Measurements from ENCODE around the gene ZNF791. TPM values are rescaled to one million over a fixed set of nuclear protein-coding genes. Genes with fewer than 3 reads are reported as not detected.

ZNF791 gene
- total and polyA plus RNA-seq, 2 of the 13 experiments (the other 11 are each of a cell fraction or from before 2014, with no cell fraction given) = 12.8 to 17.4 TPM

DNA sequence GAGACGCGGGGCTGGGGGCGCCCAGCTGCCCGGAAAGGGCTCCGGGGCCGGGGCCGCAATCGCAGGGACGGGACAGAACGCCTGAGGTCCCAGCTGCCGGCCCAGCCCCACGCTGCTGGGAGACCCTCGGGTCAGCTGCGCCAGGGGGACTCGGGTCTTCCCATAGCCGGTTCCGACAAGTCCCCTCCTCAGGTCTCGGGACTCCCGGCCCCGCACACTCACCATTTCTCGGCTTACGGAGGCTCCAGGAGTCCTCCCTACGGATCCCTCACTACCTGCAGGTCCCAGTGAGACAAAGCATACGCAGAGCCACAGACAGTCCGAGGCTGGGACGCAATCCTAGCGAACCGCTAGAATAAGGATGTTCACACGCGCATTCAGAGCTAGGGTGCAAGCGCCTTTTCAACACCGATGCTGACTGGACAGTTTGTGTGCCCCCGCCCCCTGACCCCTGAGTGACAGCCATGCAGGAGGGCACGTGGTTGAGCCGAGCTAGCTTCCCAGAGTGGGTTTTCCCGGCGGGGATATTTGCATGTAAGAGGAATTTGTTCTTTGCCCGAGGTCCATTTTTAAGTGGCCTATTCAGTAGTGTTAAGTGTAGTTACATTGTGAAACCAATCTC, 13.7 kb upstream of the ZNF791 start (continued):
- TF ChIP-seq, protein P1, sequence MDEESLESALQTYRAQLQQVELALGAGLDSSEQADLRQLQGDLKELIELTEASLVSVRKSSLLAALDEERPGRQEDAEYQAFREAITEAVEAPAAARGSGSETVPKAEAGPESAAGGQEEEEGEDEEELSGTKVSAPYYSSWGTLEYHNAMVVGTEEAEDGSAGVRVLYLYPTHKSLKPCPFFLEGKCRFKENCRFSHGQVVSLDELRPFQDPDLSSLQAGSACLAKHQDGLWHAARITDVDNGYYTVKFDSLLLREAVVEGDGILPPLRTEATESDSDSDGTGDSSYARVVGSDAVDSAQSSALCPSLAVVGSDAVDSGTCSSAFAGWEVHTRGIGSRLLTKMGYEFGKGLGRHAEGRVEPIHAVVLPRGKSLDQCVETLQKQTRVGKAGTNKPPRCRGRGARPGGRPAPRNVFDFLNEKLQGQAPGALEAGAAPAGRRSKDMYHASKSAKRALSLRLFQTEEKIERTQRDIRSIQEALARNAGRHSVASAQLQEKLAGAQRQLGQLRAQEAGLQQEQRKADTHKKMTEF (CRISPR knock-in tag; IDR thresholded peaks at IDR 0.05) = no peak
- TF ChIP-seq, protein P2, sequence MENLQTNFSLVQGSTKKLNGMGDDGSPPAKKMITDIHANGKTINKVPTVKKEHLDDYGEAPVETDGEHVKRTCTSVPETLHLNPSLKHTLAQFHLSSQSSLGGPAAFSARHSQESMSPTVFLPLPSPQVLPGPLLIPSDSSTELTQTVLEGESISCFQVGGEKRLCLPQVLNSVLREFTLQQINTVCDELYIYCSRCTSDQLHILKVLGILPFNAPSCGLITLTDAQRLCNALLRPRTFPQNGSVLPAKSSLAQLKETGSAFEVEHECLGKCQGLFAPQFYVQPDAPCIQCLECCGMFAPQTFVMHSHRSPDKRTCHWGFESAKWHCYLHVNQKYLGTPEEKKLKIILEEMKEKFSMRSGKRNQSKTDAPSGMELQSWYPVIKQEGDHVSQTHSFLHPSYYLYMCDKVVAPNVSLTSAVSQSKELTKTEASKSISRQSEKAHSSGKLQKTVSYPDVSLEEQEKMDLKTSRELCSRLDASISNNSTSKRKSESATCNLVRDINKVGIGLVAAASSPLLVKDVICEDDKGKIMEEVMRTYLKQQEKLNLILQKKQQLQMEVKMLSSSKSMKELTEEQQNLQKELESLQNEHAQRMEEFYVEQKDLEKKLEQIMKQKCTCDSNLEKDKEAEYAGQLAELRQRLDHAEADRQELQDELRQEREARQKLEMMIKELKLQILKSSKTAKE (CRISPR knock-in tag; IDR thresholded peaks at IDR 0.05; ENCODE audit: borderline replicate concordance) = no peak
- no peak for TF ChIP-seq NCOA2 (CRISPR knock-in tag; IDR thresholded peaks at IDR 0.05)
- no peak for TF ChIP-seq ZNF143 (CRISPR knock-in tag; IDR thresholded peaks at IDR 0.05)
- no peak for TF ChIP-seq PITX1 (CRISPR knock-in tag; IDR thresholded peaks at IDR 0.05)
- TF ChIP-seq ZNF30 (CRISPR knock-in tag; IDR thresholded peaks at IDR 0.05) = no peak
- peak; percentile 70 to 73 for TF ChIP-seq MAFK (conservative IDR thresholded peaks at IDR 0.05 in 1 of 2, IDR thresholded peaks at IDR 0.05 in 1 of 2; ENCODE audit: low read length in 2 of 2)
- no peak for TF ChIP-seq ARHGAP35 (CRISPR knock-in tag; IDR thresholded peaks at IDR 0.05; ENCODE audit: borderline replicate concordance)
- TF ChIP-seq ARID2 (CRISPR knock-in tag; IDR thresholded peaks at IDR 0.05; ENCODE audit: borderline replicate concordance) = no peak
- TF ChIP-seq, protein P3, sequence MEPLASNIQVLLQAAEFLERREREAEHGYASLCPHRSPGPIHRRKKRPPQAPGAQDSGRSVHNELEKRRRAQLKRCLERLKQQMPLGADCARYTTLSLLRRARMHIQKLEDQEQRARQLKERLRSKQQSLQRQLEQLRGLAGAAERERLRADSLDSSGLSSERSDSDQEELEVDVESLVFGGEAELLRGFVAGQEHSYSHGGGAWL (CRISPR knock-in tag; IDR thresholded peaks at IDR 0.05) = no peak
- TF ChIP-seq ZNF549 (CRISPR knock-in tag; IDR thresholded peaks at IDR 0.05) = no peak
- no peak for TF ChIP-seq KLF15 (CRISPR knock-in tag; IDR thresholded peaks at IDR 0.05; ENCODE audit: borderline replicate concordance)
- peak; percentile 46 for TF ChIP-seq AGO2 (optimal IDR thresholded peaks at IDR 0.05; ENCODE audit: low read depth, low read length)
- TF ChIP-seq, protein P4, sequence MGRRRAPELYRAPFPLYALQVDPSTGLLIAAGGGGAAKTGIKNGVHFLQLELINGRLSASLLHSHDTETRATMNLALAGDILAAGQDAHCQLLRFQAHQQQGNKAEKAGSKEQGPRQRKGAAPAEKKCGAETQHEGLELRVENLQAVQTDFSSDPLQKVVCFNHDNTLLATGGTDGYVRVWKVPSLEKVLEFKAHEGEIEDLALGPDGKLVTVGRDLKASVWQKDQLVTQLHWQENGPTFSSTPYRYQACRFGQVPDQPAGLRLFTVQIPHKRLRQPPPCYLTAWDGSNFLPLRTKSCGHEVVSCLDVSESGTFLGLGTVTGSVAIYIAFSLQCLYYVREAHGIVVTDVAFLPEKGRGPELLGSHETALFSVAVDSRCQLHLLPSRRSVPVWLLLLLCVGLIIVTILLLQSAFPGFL (CRISPR knock-in tag; IDR thresholded peaks at IDR 0.05) = no peak
- TF ChIP-seq ZNF331 (CRISPR knock-in tag; IDR thresholded peaks at IDR 0.05) = no peak
- no peak for TF ChIP-seq MYC (CRISPR knock-in tag; IDR thresholded peaks at IDR 0.05; ENCODE audit: borderline replicate concordance)
- TF ChIP-seq, protein P5, sequence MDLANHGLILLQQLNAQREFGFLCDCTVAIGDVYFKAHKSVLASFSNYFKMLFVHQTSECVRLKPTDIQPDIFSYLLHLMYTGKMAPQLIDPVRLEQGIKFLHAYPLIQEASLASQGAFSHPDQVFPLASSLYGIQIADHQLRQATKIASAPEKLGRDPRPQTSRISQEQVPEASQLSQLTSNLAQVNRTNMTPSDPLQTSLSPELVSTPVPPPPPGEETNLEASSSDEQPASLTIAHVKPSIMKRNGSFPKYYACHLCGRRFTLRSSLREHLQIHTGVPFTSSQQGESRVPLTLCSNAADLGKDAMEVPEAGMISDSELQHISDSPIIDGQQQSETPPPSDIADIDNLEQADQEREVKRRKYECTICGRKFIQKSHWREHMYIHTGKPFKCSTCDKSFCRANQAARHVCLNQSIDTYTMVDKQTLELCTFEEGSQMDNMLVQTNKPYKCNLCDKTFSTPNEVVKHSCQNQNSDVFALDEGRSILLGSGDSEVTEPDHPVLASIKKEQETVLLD (CRISPR knock-in tag; IDR thresholded peaks at IDR 0.05; ENCODE audit: low read depth) = no peak
- TF ChIP-seq, protein P6, sequence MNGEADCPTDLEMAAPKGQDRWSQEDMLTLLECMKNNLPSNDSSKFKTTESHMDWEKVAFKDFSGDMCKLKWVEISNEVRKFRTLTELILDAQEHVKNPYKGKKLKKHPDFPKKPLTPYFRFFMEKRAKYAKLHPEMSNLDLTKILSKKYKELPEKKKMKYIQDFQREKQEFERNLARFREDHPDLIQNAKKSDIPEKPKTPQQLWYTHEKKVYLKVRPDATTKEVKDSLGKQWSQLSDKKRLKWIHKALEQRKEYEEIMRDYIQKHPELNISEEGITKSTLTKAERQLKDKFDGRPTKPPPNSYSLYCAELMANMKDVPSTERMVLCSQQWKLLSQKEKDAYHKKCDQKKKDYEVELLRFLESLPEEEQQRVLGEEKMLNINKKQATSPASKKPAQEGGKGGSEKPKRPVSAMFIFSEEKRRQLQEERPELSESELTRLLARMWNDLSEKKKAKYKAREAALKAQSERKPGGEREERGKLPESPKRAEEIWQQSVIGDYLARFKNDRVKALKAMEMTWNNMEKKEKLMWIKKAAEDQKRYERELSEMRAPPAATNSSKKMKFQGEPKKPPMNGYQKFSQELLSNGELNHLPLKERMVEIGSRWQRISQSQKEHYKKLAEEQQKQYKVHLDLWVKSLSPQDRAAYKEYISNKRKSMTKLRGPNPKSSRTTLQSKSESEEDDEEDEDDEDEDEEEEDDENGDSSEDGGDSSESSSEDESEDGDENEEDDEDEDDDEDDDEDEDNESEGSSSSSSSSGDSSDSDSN (CRISPR knock-in tag; IDR thresholded peaks at IDR 0.05) = no peak
